A673 (cell line): ENCODE measurements around the gene CAMSAP3.

Experiments
- EZH2 ChIP-seq: fragments of 200-600 bp; sonication (generic); IDR thresholded peaks from 2 replicates; pipeline ENCODE4 v1.6.1; 2017; ENCODE audit warnings: borderline replicate concordance, low read depth, mild to moderate bottlenecking, mixed read lengths, antibody characterized with exemption, low read length; ENCODE audit not compliant: poor library complexity, severe bottlenecking
- TF ChIP-seq, protein P1 (sequence below): fragments of 300-800, 200-600 bp; sonication (generic); conservative IDR thresholded peaks from 2 replicates; pipeline ENCODE4 v1.5.1; 2017; ENCODE audit warnings: low read depth, mild to moderate bottlenecking, antibody characterized with exemption, low read length, moderate library complexity, mixed read lengths

DNA sequence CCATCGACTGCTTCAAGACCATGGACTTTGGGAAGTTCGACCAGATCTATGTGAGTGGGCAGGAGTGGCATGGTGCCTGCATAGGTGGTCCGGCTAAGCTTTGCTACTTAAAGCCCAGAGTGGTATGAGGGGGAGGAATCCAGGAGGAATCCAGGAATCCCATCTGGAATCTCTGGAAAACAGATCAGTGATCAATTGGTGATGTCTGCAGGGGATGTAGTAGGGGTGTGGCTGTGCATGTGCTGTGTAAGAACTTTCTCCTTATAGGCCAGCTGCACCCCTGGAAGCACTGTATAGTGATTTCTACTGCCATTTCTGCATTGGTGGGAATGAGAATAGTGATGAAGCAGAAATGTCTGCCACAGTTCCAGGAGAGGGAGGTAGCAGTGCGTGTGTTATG, 36.6 kb upstream of the CAMSAP3 start:
- TF ChIP-seq, protein P1, sequence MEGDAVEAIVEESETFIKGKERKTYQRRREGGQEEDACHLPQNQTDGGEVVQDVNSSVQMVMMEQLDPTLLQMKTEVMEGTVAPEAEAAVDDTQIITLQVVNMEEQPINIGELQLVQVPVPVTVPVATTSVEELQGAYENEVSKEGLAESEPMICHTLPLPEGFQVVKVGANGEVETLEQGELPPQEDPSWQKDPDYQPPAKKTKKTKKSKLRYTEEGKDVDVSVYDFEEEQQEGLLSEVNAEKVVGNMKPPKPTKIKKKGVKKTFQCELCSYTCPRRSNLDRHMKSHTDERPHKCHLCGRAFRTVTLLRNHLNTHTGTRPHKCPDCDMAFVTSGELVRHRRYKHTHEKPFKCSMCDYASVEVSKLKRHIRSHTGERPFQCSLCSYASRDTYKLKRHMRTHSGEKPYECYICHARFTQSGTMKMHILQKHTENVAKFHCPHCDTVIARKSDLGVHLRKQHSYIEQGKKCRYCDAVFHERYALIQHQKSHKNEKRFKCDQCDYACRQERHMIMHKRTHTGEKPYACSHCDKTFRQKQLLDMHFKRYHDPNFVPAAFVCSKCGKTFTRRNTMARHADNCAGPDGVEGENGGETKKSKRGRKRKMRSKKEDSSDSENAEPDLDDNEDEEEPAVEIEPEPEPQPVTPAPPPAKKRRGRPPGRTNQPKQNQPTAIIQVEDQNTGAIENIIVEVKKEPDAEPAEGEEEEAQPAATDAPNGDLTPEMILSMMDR, result no peak
- TF ChIP-seq EZH2, result no peak
